ENCODE results near the gene SYT2. TPM values are rescaled to one million over a fixed set of nuclear protein-coding genes. Genes with fewer than 3 reads are reported as not detected.
"Not testable (repeated sequence)": the region's sequence is repeated elsewhere in the genome, so short reads cannot be mapped to it uniquely, and the experiment has no call there.

SYT2 gene
- not detected in 2 replicates for total RNA-seq

DNA sequence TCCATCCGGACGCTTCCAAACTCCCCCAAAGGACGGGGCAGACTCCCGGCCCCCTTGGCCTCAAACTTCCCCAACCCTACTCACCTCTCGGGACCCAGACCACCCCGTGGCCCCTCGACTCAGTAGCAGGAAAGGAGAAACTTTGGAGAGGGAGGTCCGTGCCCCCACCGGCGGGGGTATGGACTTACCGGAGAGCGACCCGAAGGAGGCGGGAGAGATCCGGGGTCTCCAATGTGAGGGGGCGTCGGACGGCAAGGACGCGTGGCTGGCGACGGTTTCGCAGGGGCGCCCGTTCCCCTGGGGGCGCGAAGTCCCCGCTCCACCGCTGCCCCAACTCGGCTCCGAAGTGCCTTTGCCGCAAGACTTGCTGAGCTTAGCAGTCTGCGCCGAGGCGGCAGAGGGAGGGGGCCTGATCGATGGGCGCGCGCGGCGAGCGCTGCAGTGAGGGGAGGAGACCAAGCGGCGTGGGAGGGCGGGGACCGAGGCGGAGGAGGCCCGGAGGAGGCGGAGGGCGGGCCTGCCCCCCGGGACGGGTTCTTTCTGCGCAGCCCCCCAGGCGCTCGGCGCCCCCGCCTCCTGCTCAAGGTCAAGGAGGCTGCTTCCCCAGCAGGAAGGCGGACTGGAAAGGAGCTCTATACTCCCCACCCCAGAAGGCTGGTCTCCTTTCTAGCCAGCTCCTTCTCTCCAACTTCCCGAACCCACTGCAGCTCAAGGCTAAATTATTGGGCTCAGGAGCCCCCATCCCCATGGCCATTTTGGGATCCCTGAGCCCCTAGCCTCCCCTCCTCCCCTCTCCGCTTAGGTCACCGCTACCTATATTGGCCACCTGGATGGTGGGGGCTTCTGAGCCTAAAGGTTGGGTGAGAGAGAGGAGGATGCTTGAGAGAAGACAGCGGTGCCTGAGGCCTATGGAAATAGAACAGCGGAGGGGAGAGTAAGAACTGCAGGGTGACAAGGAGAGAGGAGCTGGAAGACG lies at the start of gene SYT2:
SYT2 (minus strand) TSS at position 385 of the 976 bp plus-strand sequence. CDS start 104,682 bp downstream, outside the sequence.
- intact Hi-C loops (cut with micrococcal nuclease), result no loop called here

DNA sequence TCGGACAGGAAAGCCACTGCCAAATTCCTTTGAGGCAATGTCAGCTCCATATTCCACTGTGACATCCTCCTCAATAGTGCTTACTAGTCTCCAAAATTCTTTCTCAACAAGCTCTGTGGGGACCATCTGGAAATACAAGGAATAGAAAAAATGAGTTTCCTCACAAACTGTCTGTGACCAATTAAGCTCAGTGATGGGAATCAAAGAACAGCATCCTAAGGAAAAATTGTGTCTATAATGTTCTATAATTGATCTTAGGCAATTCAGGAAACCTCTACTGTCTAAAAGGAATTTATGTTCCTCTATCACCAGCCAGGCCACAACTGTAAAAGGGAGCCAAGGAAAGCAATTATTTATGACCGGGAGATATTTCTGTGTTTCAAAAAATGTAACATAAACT lies 46.1 kb upstream of the SYT2 start:
- intact Hi-C loops (cut with micrococcal nuclease), result loop anchor here (1.0 kb wide), 1 partner anchor 8 kb away; no protein-coding TSS in a partner anchor

DNA sequence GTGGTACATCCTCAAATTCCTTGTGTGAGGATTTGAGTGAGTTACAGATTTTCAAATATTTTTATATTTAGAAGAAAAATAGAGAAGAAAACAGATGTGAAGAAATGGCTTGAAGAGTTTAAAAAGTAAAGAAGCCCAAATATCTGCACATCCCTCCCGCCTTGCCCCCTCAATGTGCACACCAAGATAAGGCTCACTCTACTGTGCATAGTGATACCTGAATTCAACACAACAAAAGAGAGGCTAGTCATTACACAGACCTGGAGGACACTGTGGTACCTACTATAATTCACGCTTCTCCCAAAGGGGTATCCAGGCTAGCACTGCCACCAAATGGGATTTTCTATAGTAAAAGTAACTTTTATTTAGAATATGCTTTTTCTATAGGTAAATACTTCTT lies 44.0 kb upstream of the SYT2 start:
- intact Hi-C loops (cut with micrococcal nuclease), result no loop called here

DNA sequence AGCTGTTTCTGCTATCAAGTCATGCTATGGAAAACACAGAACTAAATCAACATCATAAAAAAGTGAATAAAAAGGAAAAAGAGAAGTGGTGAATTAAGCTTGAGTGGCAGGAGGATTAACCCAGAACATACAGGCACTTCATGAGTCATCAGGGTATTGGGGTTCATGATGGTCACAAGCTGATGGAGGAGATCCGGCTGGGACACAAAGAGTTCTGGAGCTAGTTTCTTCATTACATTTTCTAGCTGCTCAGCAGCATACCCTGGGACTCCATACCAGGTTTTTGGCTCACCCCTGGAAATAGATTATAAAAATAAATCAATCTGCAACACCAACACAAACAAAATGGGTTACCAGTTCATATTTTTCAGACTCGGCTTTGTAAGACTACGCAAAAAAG lies 42.5 kb upstream of the SYT2 start:
- intact Hi-C loops (cut with micrococcal nuclease), result no loop called here

DNA sequence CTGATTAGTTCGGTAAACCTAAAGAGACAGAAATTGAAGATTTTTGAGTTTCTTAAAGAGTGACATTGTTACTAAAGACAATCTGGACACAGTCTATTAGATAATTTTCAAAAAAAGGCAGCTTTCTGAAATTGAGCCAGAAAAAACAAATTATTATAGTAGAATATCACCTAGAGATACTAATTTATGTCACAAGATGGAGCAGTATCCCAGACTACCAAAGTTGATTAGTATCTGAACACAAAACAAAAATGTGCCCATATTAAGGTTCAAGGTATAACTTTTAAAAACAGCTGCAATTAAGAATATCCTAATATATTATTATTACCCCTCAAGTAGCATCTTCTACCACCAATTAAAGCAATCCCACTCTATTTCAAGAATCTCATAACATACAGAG lies 40.5 kb upstream of the SYT2 start:
- intact Hi-C loops (cut with micrococcal nuclease), result loop anchor here (1.0 kb wide), 2 partner anchors 102 to 249 kb away; no protein-coding TSS in a partner anchor

DNA sequence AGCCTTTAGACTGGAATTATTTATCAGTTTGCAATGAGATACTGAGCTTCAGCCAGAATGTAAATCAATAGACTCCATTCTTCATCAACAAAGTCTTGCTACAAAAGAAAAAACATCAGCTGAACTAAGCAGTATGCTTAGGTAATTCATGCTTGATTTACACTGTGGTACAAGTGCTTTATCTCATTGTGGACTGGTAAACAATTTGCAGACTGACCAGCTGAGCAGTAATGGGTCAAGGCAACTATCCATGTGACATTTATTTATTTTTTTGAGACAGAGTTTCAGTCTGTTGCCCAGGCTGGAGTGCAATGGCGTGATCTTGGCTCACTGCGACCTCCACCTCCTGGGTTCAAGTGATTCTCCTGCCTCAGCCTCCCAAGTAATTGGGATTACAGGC lies 39.8 kb upstream of the SYT2 start:
- intact Hi-C loops (cut with micrococcal nuclease), result loop anchor here (1.0 kb wide), 1 partner anchor 102 kb away; no protein-coding TSS in a partner anchor

DNA sequence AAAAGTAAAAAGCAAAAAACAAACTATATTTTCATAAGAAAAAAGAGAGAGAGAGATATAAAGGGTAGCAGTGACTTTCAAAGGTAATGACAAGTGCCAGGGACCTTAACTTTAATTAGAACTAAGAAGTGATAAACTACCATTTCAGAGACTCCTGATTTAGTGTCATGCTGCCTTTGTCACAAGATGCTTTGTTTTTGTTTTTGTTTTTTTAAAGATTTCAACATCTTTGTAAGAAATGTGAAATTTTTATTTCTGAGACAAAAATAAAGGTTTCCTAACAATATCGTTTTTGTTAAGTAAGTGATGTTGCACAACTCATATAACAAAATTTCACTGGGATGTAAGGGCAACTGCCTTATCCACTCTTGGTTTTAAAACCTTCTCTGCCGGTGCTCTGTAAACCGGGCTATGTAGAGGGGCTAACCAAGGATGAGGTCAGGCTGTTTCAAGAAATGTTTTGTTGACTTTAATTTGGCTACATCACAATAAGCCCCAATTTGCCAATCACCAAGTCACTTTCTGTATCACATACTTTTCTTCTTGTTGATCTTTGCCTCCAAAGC lies 35.2 kb upstream of the SYT2 start:
- intact Hi-C loops (cut with micrococcal nuclease), result no loop called here

DNA sequence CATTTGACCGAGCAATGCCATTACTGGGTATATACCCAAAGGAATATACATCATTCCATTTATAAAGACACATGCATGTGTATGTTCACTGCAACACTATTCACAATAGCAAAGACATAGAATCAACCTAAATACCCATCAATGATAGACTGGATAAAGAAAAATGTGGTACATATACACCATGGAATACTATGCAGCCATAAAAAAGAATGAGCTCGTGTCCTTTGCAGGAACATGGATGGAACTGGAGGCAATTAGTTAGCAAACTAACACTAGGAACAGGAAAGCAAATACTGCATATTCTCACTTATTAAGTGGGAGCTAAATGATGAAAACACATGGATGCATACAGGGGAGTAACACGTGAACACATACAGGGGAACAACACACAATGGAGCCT lies 34.5 kb upstream of the SYT2 start:
- intact Hi-C loops (cut with micrococcal nuclease), result not testable (repeated sequence)

DNA sequence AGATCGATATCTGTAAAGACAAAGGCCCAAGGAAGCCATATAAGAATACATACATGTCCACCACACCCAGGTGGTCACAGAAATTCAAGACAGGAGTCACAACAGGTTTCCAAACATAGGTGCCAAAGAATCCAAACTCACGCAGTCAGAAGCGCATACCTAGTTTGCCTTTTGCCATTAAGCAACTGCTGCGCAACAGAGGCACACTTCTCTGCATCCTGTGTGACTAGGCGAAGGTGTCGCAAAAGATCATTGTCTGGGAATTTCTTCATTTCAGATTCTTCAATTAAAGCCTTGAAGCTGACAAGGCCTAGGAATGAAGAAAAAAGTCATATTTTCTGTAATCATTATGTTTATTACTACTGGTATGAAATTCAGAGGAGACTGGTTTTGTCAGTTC lies 32.2 kb upstream of the SYT2 start:
- intact Hi-C loops (cut with micrococcal nuclease), result no loop called here

DNA sequence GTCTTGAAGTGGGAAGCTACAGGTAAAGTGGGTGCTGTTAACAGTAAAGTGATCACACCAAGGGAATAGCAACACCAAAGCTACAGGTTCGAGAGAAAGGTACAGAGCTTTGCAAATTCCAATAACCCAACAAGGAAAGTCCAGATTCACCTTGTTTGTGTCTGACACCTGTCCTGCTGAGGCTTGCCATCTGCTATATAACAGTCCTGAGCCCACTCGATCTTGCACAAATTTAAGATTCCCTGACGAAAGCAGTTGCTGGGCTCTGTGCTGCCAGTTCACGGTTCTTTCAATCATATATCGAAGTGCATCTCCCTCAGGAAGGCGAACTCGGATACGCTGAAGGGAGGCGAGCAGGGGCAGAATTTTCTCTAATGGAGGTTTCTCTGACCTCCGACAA lies 23.0 kb upstream of the SYT2 start:
- intact Hi-C loops (cut with micrococcal nuclease), result no loop called here

DNA sequence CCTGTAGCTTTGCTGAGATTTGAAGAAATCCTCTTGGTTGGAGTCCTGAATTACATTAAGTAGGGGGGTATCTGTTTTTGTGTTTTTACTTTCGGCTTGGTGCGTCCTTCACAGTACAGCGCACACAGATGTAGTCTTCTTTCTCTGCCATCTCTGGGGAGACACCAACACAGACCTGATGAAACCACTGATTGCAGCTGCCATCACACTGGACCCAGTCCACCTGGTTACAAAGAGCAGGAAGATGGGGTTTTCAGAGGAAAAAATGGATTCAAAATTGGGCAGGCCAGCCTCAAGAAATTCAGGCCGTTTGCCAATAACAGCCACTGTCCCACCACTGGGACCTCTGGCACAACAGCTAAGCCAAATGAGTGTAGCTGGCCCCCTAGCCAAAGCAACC lies 18.7 kb upstream of the SYT2 start:
- intact Hi-C loops (cut with micrococcal nuclease), result no loop called here

DNA sequence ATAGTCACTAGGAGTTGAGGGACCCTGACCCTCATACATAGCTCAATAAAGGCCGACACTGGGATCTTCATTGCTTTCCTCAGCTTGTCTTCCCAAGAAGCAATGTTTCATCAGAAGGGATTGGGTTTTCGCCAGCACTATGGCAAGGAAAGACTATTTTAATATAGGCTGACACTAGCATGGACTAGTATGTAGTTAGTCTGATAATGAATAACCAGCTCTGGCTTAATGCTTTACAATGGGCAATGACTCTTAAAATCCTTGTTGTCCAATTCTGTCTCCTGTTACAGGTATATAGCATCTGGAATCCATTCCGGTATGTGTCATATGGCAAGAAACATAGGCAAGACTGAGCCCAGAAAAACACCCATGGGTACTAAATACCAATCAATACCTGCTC lies 15.3 kb upstream of the SYT2 start:
- intact Hi-C loops (cut with micrococcal nuclease), result no loop called here

DNA sequence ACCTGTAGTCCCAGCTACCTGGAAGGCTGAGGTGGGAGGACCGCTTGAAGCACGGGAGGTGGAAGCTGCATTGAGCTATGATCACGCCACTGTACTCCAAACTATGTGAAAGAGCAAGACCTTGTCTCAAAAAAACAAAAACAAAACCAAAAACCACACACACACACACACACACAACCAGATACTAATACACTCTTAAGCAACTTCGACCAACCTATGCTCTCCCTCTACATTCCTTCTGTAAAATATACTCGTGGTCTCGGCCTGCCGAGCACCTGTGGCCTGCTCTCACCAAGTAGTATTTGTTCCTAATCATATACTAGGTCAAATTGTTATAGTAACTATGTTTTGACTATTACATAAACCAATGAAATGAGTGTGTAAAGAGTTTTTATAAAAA lies 13.5 kb upstream of the SYT2 start:
- intact Hi-C loops (cut with micrococcal nuclease), result no loop called here

DNA sequence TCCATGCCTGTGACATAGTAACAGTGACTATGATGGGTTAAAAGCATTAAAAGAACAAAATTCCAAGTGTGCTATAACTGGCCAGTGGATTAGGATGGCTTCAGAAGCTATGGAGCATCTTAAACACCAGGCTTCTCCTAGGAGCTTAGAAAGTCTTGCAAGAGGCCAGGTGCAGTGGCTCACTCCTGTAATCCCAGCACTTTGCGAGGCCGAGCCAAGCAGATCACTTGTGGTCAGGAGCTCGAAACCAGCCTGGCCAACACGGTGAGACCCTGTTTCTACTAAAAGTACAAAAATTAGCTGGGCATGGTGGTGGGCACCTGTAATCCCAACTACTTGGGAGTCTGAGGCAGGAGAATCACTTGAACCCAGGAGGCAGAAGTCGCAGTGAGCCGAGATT lies 12.8 kb upstream of the SYT2 start:
- intact Hi-C loops (cut with micrococcal nuclease), result not testable (repeated sequence)

DNA sequence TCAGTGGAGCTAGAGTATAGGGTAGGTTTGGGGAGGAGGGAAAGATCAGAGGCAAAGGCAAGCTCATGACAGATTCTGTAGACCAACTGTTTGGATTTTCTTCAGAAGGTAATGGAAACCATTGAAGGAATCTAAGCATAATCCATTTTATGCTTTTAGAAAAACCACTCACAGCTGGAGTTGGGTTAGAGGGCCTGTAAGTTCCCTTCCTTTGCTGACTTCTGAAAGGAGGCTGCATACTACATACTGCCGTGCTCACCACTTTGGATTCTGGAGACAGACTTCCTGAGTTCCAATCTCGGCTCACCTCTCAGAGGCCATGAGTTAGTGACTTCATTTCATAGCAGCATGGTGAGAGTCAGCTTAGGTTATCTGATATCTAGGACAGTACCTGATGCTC lies 6.4 kb upstream of the SYT2 start:
- intact Hi-C loops (cut with micrococcal nuclease), result loop anchor here (5.0 kb wide), 1 partner anchor 529 kb away; no protein-coding TSS in a partner anchor

DNA sequence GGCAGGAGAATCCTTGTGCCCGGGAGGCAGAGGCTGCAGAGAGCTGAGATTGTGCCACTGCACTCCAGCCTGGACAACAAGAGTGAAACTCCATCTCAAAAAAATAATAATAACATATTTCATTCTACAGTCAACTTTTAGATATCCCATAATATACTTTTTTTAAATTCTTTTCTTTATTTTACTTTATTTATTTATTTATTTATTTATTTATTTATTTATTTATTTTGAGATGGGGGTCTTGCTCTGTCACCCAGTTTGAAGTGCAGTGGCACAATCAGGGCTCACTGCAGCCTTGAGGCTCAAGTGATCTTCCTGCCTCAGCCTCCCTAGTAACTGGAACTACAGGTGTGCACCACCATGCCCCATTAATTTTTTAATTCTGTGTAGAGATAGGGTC lies 3.9 kb upstream of the SYT2 start:
- intact Hi-C loops (cut with micrococcal nuclease), result not testable (repeated sequence)

DNA sequence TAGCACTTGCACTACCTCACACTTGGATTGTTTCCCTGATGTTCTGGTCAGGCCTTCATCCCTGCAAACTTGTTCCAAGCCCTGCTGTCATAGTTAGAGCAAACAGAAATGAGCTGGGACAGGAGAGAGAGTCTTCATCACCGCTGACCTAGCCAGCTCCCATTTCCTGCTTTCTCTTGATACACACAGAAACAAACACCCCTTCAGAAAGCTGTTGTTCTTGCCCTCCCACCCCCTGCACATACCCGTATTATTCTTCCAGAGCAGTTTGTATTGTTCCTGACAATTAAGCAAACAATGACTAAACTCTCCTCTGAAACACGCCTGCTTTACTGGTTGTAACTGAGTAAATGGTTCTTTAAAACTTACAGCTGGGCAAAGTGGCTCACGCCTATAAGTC lies 2.9 kb upstream of the SYT2 start:
- intact Hi-C loops (cut with micrococcal nuclease), result no loop called here

DNA sequence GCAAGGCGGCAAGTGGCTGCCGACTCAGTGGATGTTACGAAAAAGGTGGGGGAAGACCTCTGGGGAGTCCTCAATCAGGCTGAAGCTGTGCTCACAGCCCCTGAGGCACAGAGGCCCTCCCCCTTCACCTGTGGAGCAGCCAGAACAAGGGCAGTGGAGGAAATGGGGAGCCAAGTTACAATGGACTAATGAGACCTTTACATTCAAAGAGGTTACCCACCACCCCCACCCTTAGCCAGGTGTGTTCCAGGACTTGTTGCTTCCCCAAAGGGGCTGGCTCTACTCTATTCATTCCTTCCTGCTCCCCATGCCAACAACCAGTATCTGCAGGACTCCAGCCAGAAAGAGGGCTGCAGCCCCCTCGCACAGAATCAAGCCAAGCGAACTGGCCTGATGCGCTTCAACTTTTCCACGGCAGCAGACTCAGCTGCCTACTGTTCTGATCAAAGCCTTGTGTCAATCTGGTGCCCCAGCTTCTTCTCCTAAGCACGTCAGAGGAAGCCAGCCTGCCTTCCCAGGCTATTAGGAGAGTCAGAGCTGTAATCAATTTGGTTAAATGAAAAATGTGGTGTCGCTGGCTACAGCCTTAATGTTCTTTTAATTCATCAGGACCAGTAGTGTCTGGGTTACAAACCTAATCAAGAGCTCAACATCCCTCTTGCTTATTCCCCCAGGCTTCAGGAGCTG lies 1.8 kb upstream of the SYT2 start:
- intact Hi-C loops (cut with micrococcal nuclease), result no loop called here

DNA sequence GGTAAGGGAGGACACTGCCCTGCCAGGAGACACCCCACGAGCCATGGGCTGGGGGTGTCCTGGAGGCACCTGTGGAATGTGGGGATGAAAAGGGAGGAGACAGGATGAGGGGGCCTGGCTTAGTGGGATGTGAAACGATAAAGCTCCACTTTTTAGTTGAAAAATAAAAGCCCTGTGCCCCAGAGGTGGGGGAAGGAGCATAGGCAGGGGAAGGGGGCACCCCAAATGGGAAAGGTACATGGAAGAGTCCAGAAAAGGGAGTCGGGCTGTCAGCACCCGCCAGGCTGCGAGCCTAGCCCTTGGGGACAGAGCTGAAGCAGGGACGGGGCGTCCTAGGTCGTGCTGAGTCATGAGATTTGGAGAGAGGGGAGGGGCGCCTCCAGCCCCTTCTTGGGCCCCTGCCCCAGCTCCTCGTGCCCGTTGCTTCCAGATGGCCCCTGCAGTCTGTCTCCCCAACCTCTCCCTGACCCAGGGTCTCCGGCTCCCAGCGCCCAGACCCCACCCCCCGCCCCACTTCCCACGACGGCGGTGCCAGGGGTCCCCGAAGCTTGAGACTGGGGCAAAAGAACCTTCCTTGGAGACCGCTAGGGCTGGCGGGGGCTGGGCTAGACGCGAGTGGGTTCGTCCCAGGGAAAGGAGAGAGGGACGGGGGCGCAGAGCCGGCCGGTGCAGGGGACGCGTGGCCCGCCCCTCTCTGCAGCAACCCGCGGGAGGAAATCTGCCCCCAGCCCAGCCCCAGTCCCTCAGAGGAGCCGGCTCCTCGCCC lies 795 bp downstream of the SYT2 start:
- intact Hi-C loops (cut with micrococcal nuclease), result no loop called here

DNA sequence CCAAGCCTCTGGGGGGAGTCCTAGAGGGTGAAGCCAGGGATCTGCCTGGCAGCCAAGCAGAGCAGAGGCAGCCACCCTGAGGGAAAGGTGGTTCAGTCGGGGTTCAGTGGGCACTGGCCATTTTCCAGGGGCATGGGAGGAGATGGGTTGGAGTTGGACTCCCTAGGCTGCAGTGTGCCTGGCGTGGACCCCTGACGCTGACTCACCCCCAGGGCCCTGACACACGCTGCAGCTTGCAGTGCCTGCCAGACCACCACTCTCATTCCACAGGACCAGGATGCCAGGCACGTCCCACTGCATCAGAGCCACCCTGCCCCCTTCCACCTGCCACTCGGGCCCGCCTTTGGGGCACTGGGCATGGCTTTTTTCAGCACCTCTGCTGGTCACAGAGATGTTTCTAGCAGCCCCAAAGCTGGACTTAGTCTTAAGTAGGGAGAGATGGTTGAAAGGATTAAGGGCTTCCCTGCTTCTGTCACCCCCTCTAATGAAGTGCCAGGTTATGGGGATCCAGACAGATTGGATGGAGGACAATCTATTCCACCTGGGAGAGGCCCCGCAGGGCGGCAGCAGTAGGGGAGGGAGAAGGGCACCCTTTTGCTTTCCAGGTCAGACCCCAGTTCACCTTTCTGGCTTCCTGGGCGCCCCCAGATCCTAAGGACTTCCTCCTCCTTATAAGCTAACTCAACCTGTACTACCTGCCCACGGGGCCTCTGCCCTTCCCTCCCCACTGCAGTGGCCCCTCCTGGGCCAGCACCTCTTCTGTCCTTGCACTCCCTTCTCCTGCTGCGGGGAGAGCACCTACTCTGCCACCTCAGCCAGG lies 1.6 kb downstream of the SYT2 start:
- intact Hi-C loops (cut with micrococcal nuclease), result no loop called here

Measured in T-helper 1 cell treated with Interleukin-12 subunit alpha and Interleukin-12 subunit beta and Interleukin-4 antibody, amounts not matched to agents 30 ng/mL and 1 ng/mL, for 36 hours (primary cell).